Neural progenitor cell (in vitro differentiated cells): ENCODE measurements around the gene PDE6A. TPM values are rescaled to one million over a fixed set of nuclear protein-coding genes. Genes with fewer than 3 reads are reported as not detected.

Experiments used
- DNase-seq: peaks from one replicate; pipeline ENCODE4 v3.0.0-alpha.2; 2016; ENCODE audit warnings: low spot score
- H2AFZ ChIP-seq: fragments of 200-600 bp; sonication (generic); replicated peaks from 2 replicates; pipeline ENCODE4 v1.6.1; 2016; ENCODE audit warnings: antibody characterized with exemption
- H3F3A ChIP-seq: fragments of 200-600 bp; sonication (generic); 2 replicates; pipeline ENCODE4 v1.6.1; 2016; ENCODE audit warnings: antibody characterized with exemption, low read depth
- H3K27ac ChIP-seq: fragments of 200-600 bp; sonication (generic); 2 replicates; pipeline ENCODE4 v1.5.1; 2016; ENCODE audit warnings: mild to moderate bottlenecking
- H3K27me3 ChIP-seq: fragments of 200-600 bp; sonication (generic); 2 replicates; pipeline ENCODE4 v1.6.1; 2016; ENCODE audit warnings: mild to moderate bottlenecking, moderate library complexity
- H3K36me3 ChIP-seq: fragments of 200-600 bp; sonication (generic); 2 replicates; pipeline ENCODE4 v1.5.1; 2016
- H3K4me1 ChIP-seq: fragments of 200-600 bp; sonication (generic); 2 replicates; pipeline ENCODE4 v1.6.1; 2016; ENCODE audit warnings: mixed run types
- H3K4me2 ChIP-seq: fragments of 200-600 bp; sonication (generic); 2 replicates; pipeline ENCODE4 v1.6.1; 2016
- H3K4me3 ChIP-seq: fragments of 200-600 bp; sonication (generic); 2 replicates; pipeline ENCODE4 v1.5.1; 2016
- H3K79me2 ChIP-seq: fragments of 200-600 bp; sonication (generic); 2 replicates; pipeline ENCODE4 v1.6.1; 2016; ENCODE audit warnings: low read depth
- H3K9ac ChIP-seq: fragments of 200-600 bp; sonication (generic); 2 replicates; pipeline ENCODE4 v1.6.1; 2016
- H3K9me3 ChIP-seq: fragments of 200-600 bp; sonication (generic); 2 replicates; pipeline ENCODE4 v1.5.1; 2016; ENCODE audit warnings: low read depth
- H4K20me1 ChIP-seq: fragments of 200-600 bp; sonication (generic); 2 replicates; pipeline ENCODE4 v1.6.1; 2016; ENCODE audit warnings: low read depth
- H3K27ac Mint-ChIP-seq: 3 replicates; pipeline ENCODE4 v1.8.0; 2021; ENCODE audit warnings: mixed read lengths
- H3K27me3 Mint-ChIP-seq: 2 replicates; pipeline ENCODE4 v1.8.0; 2022; ENCODE audit warnings: low read depth, mild to moderate bottlenecking, inconsistent platforms, moderate library complexity, mixed read lengths; ENCODE audit not compliant: insufficient read depth
- H3K36me3 Mint-ChIP-seq: 3 replicates; pipeline ENCODE4 v1.8.0; 2021; ENCODE audit warnings: mixed read lengths
- H3K4me1 Mint-ChIP-seq: 3 replicates; pipeline ENCODE4 v1.8.0; 2021; ENCODE audit warnings: mixed read lengths
- H3K4me3 Mint-ChIP-seq: 3 replicates; pipeline ENCODE4 v1.8.0; 2021; ENCODE audit warnings: mild to moderate bottlenecking, moderate library complexity, mixed read lengths
- H3K9me3 Mint-ChIP-seq: 3 replicates; pipeline ENCODE4 v1.8.0; 2020; ENCODE audit warnings: mixed read lengths
- CTCF ChIP-seq: fragments of 200-600 bp; sonication (generic); IDR thresholded peaks from 2 replicates; pipeline ENCODE4 v1.5.1; 2017; ENCODE audit warnings: antibody characterized with exemption, mild to moderate bottlenecking
- EZH2 ChIP-seq: fragments of 200-600 bp; sonication (generic); IDR thresholded peaks from 2 replicates; pipeline ENCODE4 v1.6.1; 2017; ENCODE audit warnings: antibody characterized with exemption, mild to moderate bottlenecking, moderate library complexity
- EZH2phosphoT487 ChIP-seq: fragments of 200-600 bp; sonication (generic); IDR thresholded peaks from 2 replicates; pipeline ENCODE4 v1.6.1; 2017; ENCODE audit warnings: antibody characterized with exemption
- total RNA-seq: library from RNA; depleted of rRNA; stranded (reverse); fragments of >200 nt; gene quantifications from 2 replicates; pipeline ENCODE4 v1.2.3, GENCODE V29; 2015; ENCODE audit warnings: low replicate concordance

Gene PDE6A
- total RNA-seq, 1 donor from 2014 or later = not detected

- no peak for DNase-seq
- no peak overlapping the region for H3K4me3 ChIP-seq
- H3K4me3 Mint-ChIP-seq = no peak overlapping the region
- H3K4me2 ChIP-seq = no peak overlapping the region
- H3K9ac ChIP-seq = no peak overlapping the region
- no peaks in the 10 kb centered on the region for H3F3A ChIP-seq
- no peaks in the 10 kb centered on the region for H3K36me3 ChIP-seq
- no peaks in the 10 kb centered on the region for H3K27me3 ChIP-seq
- no peak overlapping the region for H2AFZ ChIP-seq
- no peaks in the 10 kb centered on the region for H3K36me3 Mint-ChIP-seq
- peaks cover 13% of the 10 kb centered on the region for H3K4me1 ChIP-seq
- H3K27ac ChIP-seq = no peak overlapping the region
- H3K4me1 Mint-ChIP-seq = peaks cover 29% of the 10 kb centered on the region
- H3K27ac Mint-ChIP-seq = peak overlapping the region; percentile 72
- no peaks in the 10 kb centered on the region for H3K9me3 Mint-ChIP-seq
- H3K9me3 ChIP-seq = no peaks in the 10 kb centered on the region
- H4K20me1 ChIP-seq = no peaks in the 10 kb centered on the region
- no peak for TF ChIP-seq EZH2phosphoT487
- H3K27me3 Mint-ChIP-seq = peaks cover 11% of the 10 kb centered on the region
- no peaks in the 10 kb centered on the region for H3K79me2 ChIP-seq
Observed at GRCh38 chr5:149836451-149837139, 108.0 kb downstream of the PDE6A start.

GRCh38 chr5:149834246-149834855 lies 110.2 kb downstream of the PDE6A start:
- Histone ChIP-seq H3K27me3 (no peaks in the 10 kb centered on the region), H3K9me3 (no peaks in the 10 kb centered on the region)
- peaks cover 9% of the 10 kb centered on the region for H3K27me3 Mint-ChIP-seq

GRCh38 chr5:149833116-149833827 lies 111.3 kb downstream of the PDE6A start:
- H3K4me1 ChIP-seq = no peaks in the 10 kb centered on the region
- H3K9me3 ChIP-seq = no peaks in the 10 kb centered on the region
- no peak overlapping the region for H3K27ac ChIP-seq
- no peak for DNase-seq
- no peaks in the 10 kb centered on the region for H3K27me3 ChIP-seq
- H3K4me3 Mint-ChIP-seq = no peak overlapping the region
- no peak overlapping the region for H3K9ac ChIP-seq
- H3K36me3 ChIP-seq = no peaks in the 10 kb centered on the region
- TF ChIP-seq CTCF (no peak), EZH2phosphoT487 (no peak), EZH2 (no peak)
- H3K4me3 ChIP-seq = no peak overlapping the region
- no peaks in the 10 kb centered on the region for H4K20me1 ChIP-seq
- no peaks in the 10 kb centered on the region for H3F3A ChIP-seq
- peaks cover 9% of the 10 kb centered on the region for H3K27me3 Mint-ChIP-seq
- no peak overlapping the region for H3K4me2 ChIP-seq
- H2AFZ ChIP-seq = no peak overlapping the region
- H3K9me3 Mint-ChIP-seq = no peaks in the 10 kb centered on the region
- H3K27ac Mint-ChIP-seq = no peak overlapping the region
- H3K36me3 Mint-ChIP-seq = no peaks in the 10 kb centered on the region
- no peaks in the 10 kb centered on the region for H3K79me2 ChIP-seq
- H3K4me1 Mint-ChIP-seq = peaks cover 7% of the 10 kb centered on the region

More at GRCh38 chr5:149834246-149834855, 110.2 kb downstream of the PDE6A start:
- no peaks in the 10 kb centered on the region for H3K79me2 ChIP-seq
- H3K4me2 ChIP-seq = no peak overlapping the region
- peaks cover 6% of the 10 kb centered on the region for H3K4me1 Mint-ChIP-seq
- DNase-seq = peak; percentile 82
- no peaks in the 10 kb centered on the region for H3K36me3 ChIP-seq
- H3K9me3 Mint-ChIP-seq = no peaks in the 10 kb centered on the region
- peak overlapping the region; percentile 68 for H3K27ac Mint-ChIP-seq
- no peak overlapping the region for H3K4me3 Mint-ChIP-seq
- H3K9ac ChIP-seq = no peak overlapping the region
- H3F3A ChIP-seq = no peaks in the 10 kb centered on the region
- H2AFZ ChIP-seq = no peak overlapping the region
- no peaks in the 10 kb centered on the region for H3K36me3 Mint-ChIP-seq
- H3K4me3 ChIP-seq = no peak overlapping the region
- TF ChIP-seq EZH2 (no peak), EZH2phosphoT487 (no peak), CTCF (peak; percentile 71)
- no peak overlapping the region for H3K27ac ChIP-seq
- H3K4me1 ChIP-seq = no peaks in the 10 kb centered on the region
- H4K20me1 ChIP-seq = no peaks in the 10 kb centered on the region
